ENCODE data around the gene ZNF236. TPM values are rescaled to one million over a fixed set of nuclear protein-coding genes. Genes with fewer than 3 reads are reported as not detected.

ZNF236 gene
- total RNA-seq, 2 donors from 2014 or later, result 8.3 to 29.0 TPM

- Histone ChIP-seq H3K9me3 (no peaks in the 10 kb centered on the region), H3K27me3 (replicated peaks; ENCODE audit: insufficient read depth) (no peaks in the 10 kb centered on the region), H3K4me1 (replicated peaks) (no peaks in the 10 kb centered on the region), H3K36me3 (no peaks in the 10 kb centered on the region), H3K4me3 (no peak overlapping the region), H3K27ac (no peak overlapping the region)
- 76% methylated on average over 11 of the region's 11 CpGs for WGBS
- TF ChIP-seq, protein P1, sequence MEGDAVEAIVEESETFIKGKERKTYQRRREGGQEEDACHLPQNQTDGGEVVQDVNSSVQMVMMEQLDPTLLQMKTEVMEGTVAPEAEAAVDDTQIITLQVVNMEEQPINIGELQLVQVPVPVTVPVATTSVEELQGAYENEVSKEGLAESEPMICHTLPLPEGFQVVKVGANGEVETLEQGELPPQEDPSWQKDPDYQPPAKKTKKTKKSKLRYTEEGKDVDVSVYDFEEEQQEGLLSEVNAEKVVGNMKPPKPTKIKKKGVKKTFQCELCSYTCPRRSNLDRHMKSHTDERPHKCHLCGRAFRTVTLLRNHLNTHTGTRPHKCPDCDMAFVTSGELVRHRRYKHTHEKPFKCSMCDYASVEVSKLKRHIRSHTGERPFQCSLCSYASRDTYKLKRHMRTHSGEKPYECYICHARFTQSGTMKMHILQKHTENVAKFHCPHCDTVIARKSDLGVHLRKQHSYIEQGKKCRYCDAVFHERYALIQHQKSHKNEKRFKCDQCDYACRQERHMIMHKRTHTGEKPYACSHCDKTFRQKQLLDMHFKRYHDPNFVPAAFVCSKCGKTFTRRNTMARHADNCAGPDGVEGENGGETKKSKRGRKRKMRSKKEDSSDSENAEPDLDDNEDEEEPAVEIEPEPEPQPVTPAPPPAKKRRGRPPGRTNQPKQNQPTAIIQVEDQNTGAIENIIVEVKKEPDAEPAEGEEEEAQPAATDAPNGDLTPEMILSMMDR (IDR thresholded peaks at IDR 0.05), result no peak
- TF ChIP-seq POLR2AphosphoS5 (IDR thresholded peaks at IDR 0.05) (no peak), POLR2A (IDR thresholded peaks at IDR 0.05) (no peak)
- intact Hi-C loops (cut with DNase I), result no loop called here
- no peak for DNase-seq (ENCODE audit: low spot score)
Measured at GRCh38 chr18:76977684-76978232, 155.4 kb downstream of the ZNF236 start.

DNA sequence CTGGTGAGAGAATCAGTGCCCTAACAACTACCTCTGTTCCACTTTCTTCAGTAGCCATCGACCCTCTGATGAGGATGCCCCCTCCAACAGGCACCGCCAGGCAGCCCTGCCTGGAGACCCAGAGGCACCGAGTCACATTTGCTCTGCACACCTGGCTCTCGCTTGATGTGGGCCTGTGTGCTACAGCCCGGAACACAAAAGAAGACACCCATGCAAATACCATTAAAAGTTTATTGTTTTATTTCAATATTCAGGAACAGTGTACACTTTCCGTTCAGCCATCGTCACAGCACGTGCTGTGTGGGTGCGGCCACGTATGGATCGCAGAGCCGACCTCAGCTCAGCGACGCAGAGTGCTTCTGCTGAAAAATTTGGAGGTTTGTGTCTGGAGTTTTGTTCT is 156.3 kb downstream of the ZNF236 start:
- peak; percentile 82 for TF ChIP-seq POLR2AphosphoS5 (IDR thresholded peaks at IDR 0.05)
- TF ChIP-seq, protein P1 (IDR thresholded peaks at IDR 0.05), result no peak
- TF ChIP-seq POLR2A (IDR thresholded peaks at IDR 0.05), result no peak
- Histone ChIP-seq H3K27ac (peak overlapping the region in 1 of 2 donors; percentile 29), H3K36me3 (no peaks in the 10 kb centered on the region), H3K9me3 (no peaks in the 10 kb centered on the region), H3K4me1 (replicated peaks) (no peaks in the 10 kb centered on the region), H3K27me3 (replicated peaks; ENCODE audit: insufficient read depth) (no peaks in the 10 kb centered on the region), H3K4me3 (no peak overlapping the region)
- 63% methylated on average over 14 of the region's 14 CpGs for WGBS
- DNase-seq (ENCODE audit: low spot score), result peak; percentile 32
- intact Hi-C loops (cut with DNase I), result no loop called here

- WGBS, result 95% methylated on average over 31 of the region's 31 CpGs
- TF ChIP-seq, protein P1 (IDR thresholded peaks at IDR 0.05), result no peak
- TF ChIP-seq POLR2AphosphoS5 (IDR thresholded peaks at IDR 0.05) (no peak), POLR2A (IDR thresholded peaks at IDR 0.05) (no peak)
- H3K27ac ChIP-seq, result peak overlapping the region in 1 of 2 donors; percentile 29
- no peaks in the 10 kb centered on the region for H3K9me3 ChIP-seq
- no peaks in the 10 kb centered on the region for H3K36me3 ChIP-seq
- H3K4me1 ChIP-seq (replicated peaks), result no peaks in the 10 kb centered on the region
- H3K27me3 ChIP-seq (replicated peaks; ENCODE audit: insufficient read depth), result no peaks in the 10 kb centered on the region
- intact Hi-C loops (cut with DNase I), result no loop called here
- no peak overlapping the region for H3K4me3 ChIP-seq
- no peak for DNase-seq (ENCODE audit: low spot score)
Measured at GRCh38 chr18:76979111-76979751, 156.9 kb downstream of the ZNF236 start.

DNA sequence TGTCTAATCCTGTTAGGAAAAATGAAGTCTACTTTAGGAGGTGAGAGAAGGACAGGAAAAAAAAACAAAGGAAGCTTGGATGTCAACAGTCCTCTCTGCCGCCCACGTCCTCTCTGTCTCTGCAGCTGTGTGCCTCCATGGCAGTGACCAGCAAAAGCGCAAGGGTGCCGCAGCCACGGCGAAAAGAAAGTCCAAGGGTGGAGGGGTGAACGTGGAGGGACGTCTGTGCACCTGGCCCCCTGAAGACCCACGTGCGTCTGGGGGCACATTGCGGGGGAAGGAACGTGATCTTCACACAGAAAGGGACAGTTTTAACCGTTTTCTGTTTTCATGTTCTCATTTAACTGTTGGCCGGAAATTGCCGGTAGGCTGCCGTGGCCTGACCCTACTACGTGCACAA is 157.5 kb downstream of the ZNF236 start:
- WGBS, result 88% methylated on average over 17 of the region's 17 CpGs
- Histone ChIP-seq H3K27ac (no peak overlapping the region), H3K4me3 (no peak overlapping the region), H3K9me3 (no peaks in the 10 kb centered on the region), H3K27me3 (replicated peaks; ENCODE audit: insufficient read depth) (no peaks in the 10 kb centered on the region), H3K4me1 (replicated peaks) (no peaks in the 10 kb centered on the region), H3K36me3 (no peaks in the 10 kb centered on the region)
- DNase-seq (ENCODE audit: low spot score), result no peak
- intact Hi-C loops (cut with DNase I), result loop anchor here (5.0 kb wide), 1 partner anchor 53 kb away; no protein-coding TSS in a partner anchor
- TF ChIP-seq, protein P1 (IDR thresholded peaks at IDR 0.05), result no peak
- no peak for TF ChIP-seq POLR2AphosphoS5 (IDR thresholded peaks at IDR 0.05)
- no peak for TF ChIP-seq POLR2A (IDR thresholded peaks at IDR 0.05)
